ENCODE measurements around the gene OR6Y1. TPM values are rescaled to one million over a fixed set of nuclear protein-coding genes. Genes with fewer than 3 reads are reported as not detected.

The OR6Y1 gene
- polyA plus RNA-seq (not detected in 3 replicates), polyA minus RNA-seq (not detected in 3 replicates)
- not detected for polyA plus RNA-seq (2011; ENCODE audit: low read depth)
- polyA plus RNA-seq (2011; cell fraction: cytosol; rRNA removed), result not detected in 2 replicates
- polyA plus RNA-seq (2011; cell fraction: nucleus; rRNA removed), result 0.03 TPM in 1 of 2 replicates, not detected in the other
- polyA plus RNA-seq (2012; ENCODE audit: low replicate concordance), result not detected in 2 replicates
- polyA minus RNA-seq (2011; cell fraction: cytosol; rRNA and poly(A)+ RNA removed), result not detected
- not detected in 2 replicates for polyA minus RNA-seq (2011; cell fraction: nucleus; rRNA and poly(A)+ RNA removed)

DNA sequence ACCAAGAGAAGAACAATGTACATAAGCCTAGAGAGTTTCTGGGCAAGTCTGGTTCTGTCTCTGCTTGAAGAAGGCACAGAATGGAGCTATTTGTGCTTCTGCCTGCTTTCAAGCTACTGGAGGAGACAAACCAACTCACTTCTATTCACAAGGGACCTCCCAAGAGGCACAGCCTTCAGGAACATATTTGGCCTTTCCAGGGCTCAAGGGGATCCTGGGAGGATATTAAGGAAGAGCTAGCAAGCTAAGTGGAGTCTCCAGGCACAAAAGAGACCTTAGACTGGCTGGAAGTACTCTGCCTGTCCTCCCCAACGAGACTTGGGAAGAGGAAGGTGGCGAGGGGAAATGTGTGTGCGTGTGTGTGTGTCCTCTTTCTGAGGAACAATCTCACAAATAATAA is at the start of gene OR6Y1:
TSS of gene OR6Y1 (minus strand) at position 54 of the 400 bp plus-strand sequence. CDS start 6,300 bp downstream, outside the sequence.
- H3K9me1 ChIP-seq (ENCODE audit: control insufficient read depth, extremely low read depth, insufficient read depth, low read length), result no peaks in the 10 kb centered on the region
- H3K4me2 ChIP-seq (ENCODE audit: control insufficient read depth, extremely low read depth, insufficient read depth, low read depth, low read length), result no peak within 1 kb of the TSS
- no peaks in the 10 kb centered on the region for H3K4me1 ChIP-seq (ENCODE audit: control insufficient read depth, extremely low read depth, insufficient read depth, low read length)
- H3K79me2 ChIP-seq (ENCODE audit: control insufficient read depth, insufficient read depth, low read length), result no peaks in the 10 kb centered on the region
- no peak within 1 kb of the TSS for H3K4me3 ChIP-seq (ENCODE audit: control insufficient read depth in 2 of 3, extremely low read depth in 1 of 3, insufficient read depth in 2 of 3, low read depth in 1 of 3, low read length in 3 of 3)
- no peaks in the 10 kb centered on the region for H4K20me1 ChIP-seq (ENCODE audit: control insufficient read depth, extremely low read depth, insufficient read depth, low read length)
- FAIRE-seq (no peak), DNase-seq (ENCODE audit: low read depth, low spot score) (no peak)
- TF ChIP-seq, protein P1, sequence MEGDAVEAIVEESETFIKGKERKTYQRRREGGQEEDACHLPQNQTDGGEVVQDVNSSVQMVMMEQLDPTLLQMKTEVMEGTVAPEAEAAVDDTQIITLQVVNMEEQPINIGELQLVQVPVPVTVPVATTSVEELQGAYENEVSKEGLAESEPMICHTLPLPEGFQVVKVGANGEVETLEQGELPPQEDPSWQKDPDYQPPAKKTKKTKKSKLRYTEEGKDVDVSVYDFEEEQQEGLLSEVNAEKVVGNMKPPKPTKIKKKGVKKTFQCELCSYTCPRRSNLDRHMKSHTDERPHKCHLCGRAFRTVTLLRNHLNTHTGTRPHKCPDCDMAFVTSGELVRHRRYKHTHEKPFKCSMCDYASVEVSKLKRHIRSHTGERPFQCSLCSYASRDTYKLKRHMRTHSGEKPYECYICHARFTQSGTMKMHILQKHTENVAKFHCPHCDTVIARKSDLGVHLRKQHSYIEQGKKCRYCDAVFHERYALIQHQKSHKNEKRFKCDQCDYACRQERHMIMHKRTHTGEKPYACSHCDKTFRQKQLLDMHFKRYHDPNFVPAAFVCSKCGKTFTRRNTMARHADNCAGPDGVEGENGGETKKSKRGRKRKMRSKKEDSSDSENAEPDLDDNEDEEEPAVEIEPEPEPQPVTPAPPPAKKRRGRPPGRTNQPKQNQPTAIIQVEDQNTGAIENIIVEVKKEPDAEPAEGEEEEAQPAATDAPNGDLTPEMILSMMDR (optimal IDR thresholded peaks at IDR 0.05 in 1 of 3, IDR thresholded peaks at IDR 0.05 in 1 of 3, conservative IDR thresholded peaks at IDR 0.05 in 1 of 3; ENCODE audit: extremely low read depth in 1 of 3, insufficient read depth in 2 of 3, low read length in 3 of 3), result no peak
- TF ChIP-seq EZH2 (IDR thresholded peaks at IDR 0.05; ENCODE audit: low read length), result no peak
- H3K36me3 ChIP-seq (ENCODE audit: control insufficient read depth in 2 of 2, extremely low read depth in 1 of 2, insufficient read depth in 2 of 2, low read length in 2 of 2), result no peaks in the 10 kb centered on the region
- no peaks in the 10 kb centered on the region for H3K9me3 ChIP-seq (ENCODE audit: control insufficient read depth, low read depth, low read length)
- no peak within 1 kb of the TSS for H3K9ac ChIP-seq (ENCODE audit: control insufficient read depth, extremely low read depth, insufficient read depth, low read length)
- no peak within 1 kb of the TSS for H3K27ac ChIP-seq (ENCODE audit: control insufficient read depth, insufficient read depth, low read length)
- dilution Hi-C loops (cut with MboI; ENCODE audit: extremely low pct_ligation_motif_present, low sequenced_read_pairs), result no loop called here
- no peaks in the 10 kb centered on the region for H3K27me3 ChIP-seq (ENCODE audit: control insufficient read depth, extremely low read depth, insufficient read depth, low read length)
- no peak within 1 kb of the TSS for H2AFZ ChIP-seq (ENCODE audit: control insufficient read depth, low read length)

DNA sequence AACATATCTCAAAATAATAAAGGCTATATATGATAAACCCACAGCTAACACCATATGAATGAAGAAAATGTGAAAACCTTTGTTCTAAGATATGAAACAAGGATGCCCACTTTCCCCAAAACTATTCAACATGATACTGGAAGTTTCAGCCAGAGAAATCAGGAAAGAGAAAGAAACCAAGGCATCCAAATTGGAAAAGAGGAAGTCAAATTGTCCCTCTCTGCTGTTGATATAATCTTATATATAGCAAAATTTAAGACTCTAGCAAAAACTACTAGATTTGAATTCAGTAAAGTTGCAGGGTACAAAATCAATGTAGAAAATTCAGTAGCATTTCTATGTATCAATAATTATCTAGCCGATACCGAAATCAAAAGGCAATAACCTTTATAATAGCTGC is 46.5 kb upstream of the OR6Y1 start:
- Histone ChIP-seq H3K4me3 (ENCODE audit: control insufficient read depth in 2 of 3, extremely low read depth in 1 of 3, insufficient read depth in 2 of 3, low read depth in 1 of 3, low read length in 3 of 3) (no peak overlapping the region), H3K27me3 (ENCODE audit: control insufficient read depth, extremely low read depth, insufficient read depth, low read length) (no peaks in the 10 kb centered on the region), H3K9me3 (ENCODE audit: control insufficient read depth, low read depth, low read length) (no peaks in the 10 kb centered on the region), H4K20me1 (ENCODE audit: control insufficient read depth, extremely low read depth, insufficient read depth, low read length) (no peaks in the 10 kb centered on the region), H2AFZ (ENCODE audit: control insufficient read depth, low read length) (no peak overlapping the region), H3K9ac (ENCODE audit: control insufficient read depth, extremely low read depth, insufficient read depth, low read length) (no peak overlapping the region), H3K9me1 (ENCODE audit: control insufficient read depth, extremely low read depth, insufficient read depth, low read length) (no peaks in the 10 kb centered on the region), H3K36me3 (ENCODE audit: control insufficient read depth in 2 of 2, extremely low read depth in 1 of 2, insufficient read depth in 2 of 2, low read length in 2 of 2) (no peaks in the 10 kb centered on the region), H3K4me1 (ENCODE audit: control insufficient read depth, extremely low read depth, insufficient read depth, low read length) (no peaks in the 10 kb centered on the region), H3K79me2 (ENCODE audit: control insufficient read depth, insufficient read depth, low read length) (no peaks in the 10 kb centered on the region), H3K4me2 (ENCODE audit: control insufficient read depth, extremely low read depth, insufficient read depth, low read depth, low read length) (no peak overlapping the region), H3K27ac (ENCODE audit: control insufficient read depth, insufficient read depth, low read length) (no peak overlapping the region)
- dilution Hi-C loops (cut with MboI; ENCODE audit: extremely low pct_ligation_motif_present, low sequenced_read_pairs), result no loop called here
- TF ChIP-seq EZH2 (IDR thresholded peaks at IDR 0.05; ENCODE audit: low read length), result no peak
- TF ChIP-seq, protein P1 (optimal IDR thresholded peaks at IDR 0.05 in 1 of 3, IDR thresholded peaks at IDR 0.05 in 1 of 3, conservative IDR thresholded peaks at IDR 0.05 in 1 of 3; ENCODE audit: extremely low read depth in 1 of 3, insufficient read depth in 2 of 3, low read length in 3 of 3), result no peak
- DNase-seq (ENCODE audit: low read depth, low spot score) (no peak), FAIRE-seq (no peak)

All from keratinocyte (primary cell).